GM12865 (cell line): ENCODE measurements around the gene COMMD3.

ENCODE experiments used
- DNase-seq: peaks from one replicate; pipeline ENCODE4 v3.0.0; 2010; ENCODE audit warnings: low read depth
- H3K4me3 ChIP-seq: 2 replicates; pipeline ENCODE4 v1.5.1; 2011; ENCODE audit warnings: mild to moderate bottlenecking, low read depth, low read length, control low read depth
- TF ChIP-seq, protein P1 (sequence below): IDR thresholded peaks from 2 replicates; pipeline ENCODE4 v1.5.1; 2011; ENCODE audit warnings: low read length, control low read depth, low read depth, inconsistent platforms; ENCODE audit not compliant: insufficient read depth; ENCODE audit errors: missing control alignments

Gene COMMD3

DNA sequence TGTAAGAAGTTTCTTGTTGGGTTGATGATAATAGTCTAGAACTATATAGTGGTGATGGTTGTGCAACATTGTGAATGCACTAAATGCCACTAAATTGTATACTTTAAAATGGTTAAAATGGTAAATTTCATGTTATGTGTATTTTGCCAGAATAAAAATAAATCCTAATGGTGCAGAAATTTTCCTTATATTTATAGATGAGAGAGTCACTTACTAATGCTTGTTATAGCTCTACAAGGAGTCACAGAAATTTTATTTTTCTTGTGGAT is 50.2 kb downstream of the COMMD3 start:
- no peak overlapping the region for H3K4me3 ChIP-seq
- no peak for DNase-seq
- TF ChIP-seq, protein P1, sequence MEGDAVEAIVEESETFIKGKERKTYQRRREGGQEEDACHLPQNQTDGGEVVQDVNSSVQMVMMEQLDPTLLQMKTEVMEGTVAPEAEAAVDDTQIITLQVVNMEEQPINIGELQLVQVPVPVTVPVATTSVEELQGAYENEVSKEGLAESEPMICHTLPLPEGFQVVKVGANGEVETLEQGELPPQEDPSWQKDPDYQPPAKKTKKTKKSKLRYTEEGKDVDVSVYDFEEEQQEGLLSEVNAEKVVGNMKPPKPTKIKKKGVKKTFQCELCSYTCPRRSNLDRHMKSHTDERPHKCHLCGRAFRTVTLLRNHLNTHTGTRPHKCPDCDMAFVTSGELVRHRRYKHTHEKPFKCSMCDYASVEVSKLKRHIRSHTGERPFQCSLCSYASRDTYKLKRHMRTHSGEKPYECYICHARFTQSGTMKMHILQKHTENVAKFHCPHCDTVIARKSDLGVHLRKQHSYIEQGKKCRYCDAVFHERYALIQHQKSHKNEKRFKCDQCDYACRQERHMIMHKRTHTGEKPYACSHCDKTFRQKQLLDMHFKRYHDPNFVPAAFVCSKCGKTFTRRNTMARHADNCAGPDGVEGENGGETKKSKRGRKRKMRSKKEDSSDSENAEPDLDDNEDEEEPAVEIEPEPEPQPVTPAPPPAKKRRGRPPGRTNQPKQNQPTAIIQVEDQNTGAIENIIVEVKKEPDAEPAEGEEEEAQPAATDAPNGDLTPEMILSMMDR, result no peak

DNA sequence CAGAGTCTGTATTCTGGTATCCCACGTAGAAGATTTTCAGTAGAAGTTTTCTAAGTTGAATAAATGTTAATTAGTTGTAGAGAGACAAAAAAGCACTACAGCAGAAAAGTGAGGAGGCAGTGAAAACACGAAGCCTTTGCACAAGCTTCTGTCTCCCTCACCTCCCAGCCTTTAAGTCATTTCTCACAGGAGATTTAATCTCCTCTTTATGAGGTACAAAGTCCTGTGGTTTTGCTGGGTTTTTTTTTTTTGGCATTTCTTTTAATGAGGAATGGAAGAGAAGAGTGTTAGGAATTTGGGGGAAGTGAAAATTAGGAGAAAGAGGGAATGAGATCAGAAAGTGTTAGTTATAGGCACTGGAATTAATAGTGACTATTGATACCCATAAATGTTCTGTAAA is 50.6 kb downstream of the COMMD3 start:
- H3K4me3 ChIP-seq, result no peak overlapping the region
- DNase-seq, result no peak
- TF ChIP-seq, protein P1, result no peak

DNA sequence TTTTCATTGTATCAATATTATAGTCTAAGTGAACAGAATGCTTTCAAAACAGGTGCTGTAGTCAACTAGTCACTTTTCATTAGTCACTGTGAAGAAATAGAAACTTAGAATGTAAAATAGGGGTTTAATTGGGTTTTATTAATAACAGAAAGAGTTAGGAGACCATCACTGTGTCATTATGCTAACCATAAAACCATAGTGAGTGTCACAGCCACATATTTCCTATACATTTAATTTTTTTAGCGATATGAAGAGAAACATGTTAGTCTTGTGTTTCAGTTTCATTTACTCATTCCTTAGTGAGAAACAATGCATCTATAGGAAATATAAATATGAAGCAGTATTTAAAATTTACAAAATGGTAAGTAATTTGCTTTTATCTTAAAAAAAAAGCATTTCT is 51.3 kb downstream of the COMMD3 start:
- TF ChIP-seq, protein P1, result no peak
- no peak for DNase-seq
- no peak overlapping the region for H3K4me3 ChIP-seq

DNA sequence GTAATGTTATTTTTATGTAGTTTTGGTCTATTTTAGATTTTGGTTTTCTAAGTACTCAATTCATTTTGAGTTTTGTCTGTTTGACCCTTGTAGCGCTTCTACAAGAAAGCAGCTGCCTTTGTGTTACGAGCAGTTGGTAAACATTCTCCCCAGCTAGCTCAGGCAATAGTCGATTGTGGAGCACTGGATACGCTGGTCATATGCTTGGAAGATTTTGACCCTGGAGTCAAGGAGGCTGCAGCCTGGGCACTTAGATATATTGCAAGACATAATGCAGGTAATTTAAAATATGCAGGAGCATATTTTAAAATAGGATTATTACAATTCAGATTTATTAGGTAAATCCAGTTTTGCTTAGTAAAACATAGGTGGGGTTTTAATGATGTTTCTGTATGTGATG is 52.2 kb downstream of the COMMD3 start:
- H3K4me3 ChIP-seq, result no peak overlapping the region
- TF ChIP-seq, protein P1, result no peak
- no peak for DNase-seq

DNA sequence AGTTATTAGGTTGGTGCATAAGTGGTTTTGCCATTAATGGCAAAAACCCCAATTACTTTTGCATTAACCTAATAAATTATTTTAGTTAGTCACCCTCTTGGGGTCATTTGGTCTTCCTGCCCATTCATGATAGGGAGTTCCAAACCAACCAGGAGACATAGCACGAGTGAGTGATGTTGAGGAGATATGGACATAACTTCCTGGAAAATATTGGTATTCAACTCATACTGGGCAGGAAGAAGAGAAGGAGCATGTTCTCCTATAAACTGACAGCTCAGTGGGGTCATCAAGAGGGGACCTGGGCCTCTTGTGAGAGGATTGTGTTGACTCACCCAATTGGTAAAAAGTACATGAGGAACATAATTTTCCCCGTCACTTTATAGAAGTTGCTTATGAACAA is 52.8 kb downstream of the COMMD3 start:
- TF ChIP-seq, protein P1, result no peak
- no peak overlapping the region for H3K4me3 ChIP-seq
- DNase-seq, result no peak

DNA sequence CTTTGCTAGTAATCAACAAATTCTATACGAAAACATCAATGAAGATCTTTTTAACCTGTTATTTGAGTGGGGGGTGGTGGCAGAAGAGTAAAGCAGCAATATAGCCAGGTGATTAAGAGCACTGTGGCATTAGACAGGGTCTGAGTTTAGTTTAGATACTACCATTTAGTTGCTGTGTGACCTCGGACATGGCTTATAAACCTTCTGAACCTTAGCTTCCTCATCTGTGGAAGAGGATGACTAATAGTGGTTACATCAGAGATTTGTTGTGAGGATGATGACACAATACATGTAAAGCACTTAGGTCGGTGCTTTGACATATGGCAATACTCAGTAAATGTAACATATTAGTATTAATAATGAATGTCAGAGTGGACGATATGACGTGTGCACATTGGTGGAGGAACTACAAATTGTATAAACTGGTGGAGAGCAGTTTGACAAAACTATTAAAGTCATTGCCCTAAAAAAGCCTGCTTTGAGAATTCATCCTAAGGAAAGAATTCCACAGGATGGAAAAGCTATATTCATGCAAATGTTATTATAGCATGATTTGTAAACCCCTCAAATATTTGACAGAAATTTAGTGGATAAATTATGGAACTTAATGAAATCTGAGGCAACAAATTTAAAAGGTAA is 53.4 kb downstream of the COMMD3 start:
- H3K4me3 ChIP-seq, result no peak overlapping the region
- peak; percentile 52 for DNase-seq
- TF ChIP-seq, protein P1, result no peak
